ENCODE data around the gene PEX14.

Gene PEX14

DNA sequence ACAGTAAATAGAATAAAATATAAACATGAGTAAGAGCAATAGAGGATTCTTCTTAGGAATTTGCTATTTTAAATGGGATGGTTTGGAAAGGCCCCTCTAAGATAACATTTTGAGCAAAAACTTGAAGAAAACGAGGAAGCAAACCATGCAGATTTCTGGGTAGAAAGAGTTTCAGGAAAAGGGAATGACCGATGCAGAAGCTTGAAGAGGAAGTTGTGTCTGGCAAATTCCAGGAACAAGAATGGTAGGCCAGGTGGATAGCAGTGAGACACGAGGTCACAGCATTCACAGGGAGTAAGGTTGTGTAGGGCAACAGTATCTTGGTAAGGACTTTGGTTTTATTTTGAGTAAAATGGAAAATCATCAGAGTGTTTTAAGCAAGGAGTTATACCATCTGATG, 108.9 kb downstream of the PEX14 start:
- no peak for ATAC-seq
- TF ChIP-seq BACH2 (CRISPR knock-in tag; IDR thresholded peaks at IDR 0.05; ENCODE audit: borderline replicate concordance) (no peak), GLIS3 (CRISPR knock-in tag; IDR thresholded peaks at IDR 0.05) (no peak), TOX (CRISPR knock-in tag; IDR thresholded peaks at IDR 0.05; ENCODE audit: borderline replicate concordance) (no peak), ZC3H10 (CRISPR knock-in tag; IDR thresholded peaks at IDR 0.05) (no peak), ISL1 (CRISPR knock-in tag; IDR thresholded peaks at IDR 0.05) (no peak), RARB (CRISPR knock-in tag; IDR thresholded peaks at IDR 0.05) (no peak), OSR1 (CRISPR knock-in tag; IDR thresholded peaks at IDR 0.05) (no peak), ZFP3 (CRISPR knock-in tag; IDR thresholded peaks at IDR 0.05) (no peak), ZFP30 (CRISPR knock-in tag; IDR thresholded peaks at IDR 0.05) (no peak), CSDC2 (CRISPR knock-in tag; IDR thresholded peaks at IDR 0.05) (no peak), ZNF565 (CRISPR knock-in tag; conservative IDR thresholded peaks at IDR 0.05; ENCODE audit: low read depth) (no peak), ZNF70 (CRISPR knock-in tag; IDR thresholded peaks at IDR 0.05) (no peak), ARNTL (CRISPR knock-in tag; IDR thresholded peaks at IDR 0.05; ENCODE audit: borderline replicate concordance, low read depth) (no peak), PPARA (CRISPR knock-in tag; IDR thresholded peaks at IDR 0.05; ENCODE audit: borderline replicate concordance) (no peak), TCF4 (CRISPR knock-in tag; IDR thresholded peaks at IDR 0.05; ENCODE audit: borderline replicate concordance) (no peak)
- TF ChIP-seq, protein P1, sequence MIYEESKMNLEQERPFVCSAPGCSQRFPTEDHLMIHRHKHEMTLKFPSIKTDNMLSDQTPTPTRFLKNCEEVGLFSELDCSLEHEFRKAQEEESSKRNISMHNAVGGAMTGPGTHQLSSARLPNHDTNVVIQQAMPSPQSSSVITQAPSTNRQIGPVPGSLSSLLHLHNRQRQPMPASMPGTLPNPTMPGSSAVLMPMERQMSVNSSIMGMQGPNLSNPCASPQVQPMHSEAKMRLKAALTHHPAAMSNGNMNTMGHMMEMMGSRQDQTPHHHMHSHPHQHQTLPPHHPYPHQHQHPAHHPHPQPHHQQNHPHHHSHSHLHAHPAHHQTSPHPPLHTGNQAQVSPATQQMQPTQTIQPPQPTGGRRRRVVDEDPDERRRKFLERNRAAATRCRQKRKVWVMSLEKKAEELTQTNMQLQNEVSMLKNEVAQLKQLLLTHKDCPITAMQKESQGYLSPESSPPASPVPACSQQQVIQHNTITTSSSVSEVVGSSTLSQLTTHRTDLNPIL (CRISPR knock-in tag; IDR thresholded peaks at IDR 0.05; ENCODE audit: low read depth) = no peak
- TF ChIP-seq, protein P2, sequence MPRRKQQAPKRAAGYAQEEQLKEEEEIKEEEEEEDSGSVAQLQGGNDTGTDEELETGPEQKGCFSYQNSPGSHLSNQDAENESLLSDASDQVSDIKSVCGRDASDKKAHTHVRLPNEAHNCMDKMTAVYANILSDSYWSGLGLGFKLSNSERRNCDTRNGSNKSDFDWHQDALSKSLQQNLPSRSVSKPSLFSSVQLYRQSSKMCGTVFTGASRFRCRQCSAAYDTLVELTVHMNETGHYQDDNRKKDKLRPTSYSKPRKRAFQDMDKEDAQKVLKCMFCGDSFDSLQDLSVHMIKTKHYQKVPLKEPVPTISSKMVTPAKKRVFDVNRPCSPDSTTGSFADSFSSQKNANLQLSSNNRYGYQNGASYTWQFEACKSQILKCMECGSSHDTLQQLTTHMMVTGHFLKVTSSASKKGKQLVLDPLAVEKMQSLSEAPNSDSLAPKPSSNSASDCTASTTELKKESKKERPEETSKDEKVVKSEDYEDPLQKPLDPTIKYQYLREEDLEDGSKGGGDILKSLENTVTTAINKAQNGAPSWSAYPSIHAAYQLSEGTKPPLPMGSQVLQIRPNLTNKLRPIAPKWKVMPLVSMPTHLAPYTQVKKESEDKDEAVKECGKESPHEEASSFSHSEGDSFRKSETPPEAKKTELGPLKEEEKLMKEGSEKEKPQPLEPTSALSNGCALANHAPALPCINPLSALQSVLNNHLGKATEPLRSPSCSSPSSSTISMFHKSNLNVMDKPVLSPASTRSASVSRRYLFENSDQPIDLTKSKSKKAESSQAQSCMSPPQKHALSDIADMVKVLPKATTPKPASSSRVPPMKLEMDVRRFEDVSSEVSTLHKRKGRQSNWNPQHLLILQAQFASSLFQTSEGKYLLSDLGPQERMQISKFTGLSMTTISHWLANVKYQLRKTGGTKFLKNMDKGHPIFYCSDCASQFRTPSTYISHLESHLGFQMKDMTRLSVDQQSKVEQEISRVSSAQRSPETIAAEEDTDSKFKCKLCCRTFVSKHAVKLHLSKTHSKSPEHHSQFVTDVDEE (CRISPR knock-in tag; IDR thresholded peaks at IDR 0.05) = no peak
- TF ChIP-seq, protein P3, sequence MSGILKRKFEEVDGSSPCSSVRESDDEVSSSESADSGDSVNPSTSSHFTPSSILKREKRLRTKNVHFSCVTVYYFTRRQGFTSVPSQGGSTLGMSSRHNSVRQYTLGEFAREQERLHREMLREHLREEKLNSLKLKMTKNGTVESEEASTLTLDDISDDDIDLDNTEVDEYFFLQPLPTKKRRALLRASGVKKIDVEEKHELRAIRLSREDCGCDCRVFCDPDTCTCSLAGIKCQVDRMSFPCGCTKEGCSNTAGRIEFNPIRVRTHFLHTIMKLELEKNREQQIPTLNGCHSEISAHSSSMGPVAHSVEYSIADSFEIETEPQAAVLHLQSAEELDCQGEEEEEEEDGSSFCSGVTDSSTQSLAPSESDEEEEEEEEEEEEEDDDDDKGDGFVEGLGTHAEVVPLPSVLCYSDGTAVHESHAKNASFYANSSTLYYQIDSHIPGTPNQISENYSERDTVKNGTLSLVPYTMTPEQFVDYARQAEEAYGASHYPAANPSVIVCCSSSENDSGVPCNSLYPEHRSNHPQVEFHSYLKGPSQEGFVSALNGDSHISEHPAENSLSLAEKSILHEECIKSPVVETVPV (CRISPR knock-in tag; IDR thresholded peaks at IDR 0.05) = no peak
- TF ChIP-seq, protein P4, sequence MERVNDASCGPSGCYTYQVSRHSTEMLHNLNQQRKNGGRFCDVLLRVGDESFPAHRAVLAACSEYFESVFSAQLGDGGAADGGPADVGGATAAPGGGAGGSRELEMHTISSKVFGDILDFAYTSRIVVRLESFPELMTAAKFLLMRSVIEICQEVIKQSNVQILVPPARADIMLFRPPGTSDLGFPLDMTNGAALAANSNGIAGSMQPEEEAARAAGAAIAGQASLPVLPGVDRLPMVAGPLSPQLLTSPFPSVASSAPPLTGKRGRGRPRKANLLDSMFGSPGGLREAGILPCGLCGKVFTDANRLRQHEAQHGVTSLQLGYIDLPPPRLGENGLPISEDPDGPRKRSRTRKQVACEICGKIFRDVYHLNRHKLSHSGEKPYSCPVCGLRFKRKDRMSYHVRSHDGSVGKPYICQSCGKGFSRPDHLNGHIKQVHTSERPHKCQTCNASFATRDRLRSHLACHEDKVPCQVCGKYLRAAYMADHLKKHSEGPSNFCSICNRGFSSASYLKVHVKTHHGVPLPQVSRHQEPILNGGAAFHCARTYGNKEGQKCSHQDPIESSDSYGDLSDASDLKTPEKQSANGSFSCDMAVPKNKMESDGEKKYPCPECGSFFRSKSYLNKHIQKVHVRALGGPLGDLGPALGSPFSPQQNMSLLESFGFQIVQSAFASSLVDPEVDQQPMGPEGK (CRISPR knock-in tag; IDR thresholded peaks at IDR 0.05; ENCODE audit: borderline replicate concordance) = no peak

DNA sequence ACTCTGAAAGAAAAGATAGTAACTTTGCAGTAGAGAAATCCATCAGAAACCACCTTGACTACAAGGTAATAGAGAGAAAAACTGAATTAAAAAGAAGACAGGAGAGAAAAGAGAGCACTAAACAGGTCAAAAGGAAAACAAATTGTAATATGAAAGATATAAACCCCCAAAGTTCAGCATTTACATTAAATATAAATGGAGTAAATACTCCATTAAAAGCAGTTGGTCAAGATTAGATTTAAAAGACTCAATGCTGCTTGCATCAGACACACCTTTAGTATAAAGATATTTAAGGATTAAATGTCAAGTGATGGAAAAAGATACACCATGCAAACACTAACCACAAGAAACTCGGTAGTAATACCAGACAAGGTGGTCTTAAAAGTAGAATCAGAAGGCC, 110.5 kb downstream of the PEX14 start:
- TF ChIP-seq SNAI2 (CRISPR knock-in tag; IDR thresholded peaks at IDR 0.05) = no peak
- TF ChIP-seq, protein P5, sequence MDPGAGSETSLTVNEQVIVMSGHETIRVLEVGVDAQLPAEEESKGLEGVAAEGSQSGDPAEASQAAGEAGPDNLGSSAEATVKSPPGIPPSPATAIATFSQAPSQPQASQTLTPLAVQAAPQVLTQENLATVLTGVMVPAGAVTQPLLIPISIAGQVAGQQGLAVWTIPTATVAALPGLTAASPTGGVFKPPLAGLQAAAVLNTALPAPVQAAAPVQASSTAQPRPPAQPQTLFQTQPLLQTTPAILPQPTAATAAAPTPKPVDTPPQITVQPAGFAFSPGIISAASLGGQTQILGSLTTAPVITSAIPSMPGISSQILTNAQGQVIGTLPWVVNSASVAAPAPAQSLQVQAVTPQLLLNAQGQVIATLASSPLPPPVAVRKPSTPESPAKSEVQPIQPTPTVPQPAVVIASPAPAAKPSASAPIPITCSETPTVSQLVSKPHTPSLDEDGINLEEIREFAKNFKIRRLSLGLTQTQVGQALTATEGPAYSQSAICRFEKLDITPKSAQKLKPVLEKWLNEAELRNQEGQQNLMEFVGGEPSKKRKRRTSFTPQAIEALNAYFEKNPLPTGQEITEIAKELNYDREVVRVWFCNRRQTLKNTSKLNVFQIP (CRISPR knock-in tag; IDR thresholded peaks at IDR 0.05; ENCODE audit: borderline replicate concordance, low read depth) = no peak
- TF ChIP-seq GLIS3 (CRISPR knock-in tag; IDR thresholded peaks at IDR 0.05) = no peak
- TF ChIP-seq ESRRG (CRISPR knock-in tag; IDR thresholded peaks at IDR 0.05) = no peak
- TF ChIP-seq ARNTL (CRISPR knock-in tag; IDR thresholded peaks at IDR 0.05; ENCODE audit: borderline replicate concordance, low read depth) = no peak
- ATAC-seq = no peak

DNA sequence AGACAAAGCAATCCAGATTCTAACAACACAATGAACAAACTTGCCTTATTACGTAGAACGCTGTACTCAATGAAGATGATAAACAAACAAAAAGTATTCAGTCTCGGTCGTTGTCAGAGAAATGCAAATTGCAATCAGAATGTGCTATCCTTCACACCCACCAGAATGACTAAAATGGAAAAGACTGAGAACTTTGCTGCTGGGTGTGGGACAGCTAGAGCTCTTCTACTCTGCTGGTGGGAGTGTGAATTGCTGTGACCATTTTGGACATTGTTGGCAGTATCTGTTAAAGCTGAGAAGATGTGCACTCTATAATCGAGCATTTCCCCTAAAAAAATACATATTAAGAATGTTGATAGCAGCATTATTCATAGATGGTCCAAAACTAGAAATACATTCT, 111.4 kb downstream of the PEX14 start:
- TF ChIP-seq, protein P4 (CRISPR knock-in tag; IDR thresholded peaks at IDR 0.05; ENCODE audit: borderline replicate concordance) = no peak
- no peak for TF ChIP-seq ZFP30 (CRISPR knock-in tag; IDR thresholded peaks at IDR 0.05)
- no peak for TF ChIP-seq CSDC2 (CRISPR knock-in tag; IDR thresholded peaks at IDR 0.05)
- no peak for TF ChIP-seq TOX (CRISPR knock-in tag; IDR thresholded peaks at IDR 0.05; ENCODE audit: borderline replicate concordance)
- TF ChIP-seq ZFP3 (CRISPR knock-in tag; IDR thresholded peaks at IDR 0.05) = no peak
- TF ChIP-seq ZNF8 (CRISPR knock-in tag; IDR thresholded peaks at IDR 0.05) = no peak
- TF ChIP-seq, protein P3 (CRISPR knock-in tag; IDR thresholded peaks at IDR 0.05) = no peak
- no peak for TF ChIP-seq TCF4 (CRISPR knock-in tag; IDR thresholded peaks at IDR 0.05; ENCODE audit: borderline replicate concordance)
- no peak for TF ChIP-seq ZC3H10 (CRISPR knock-in tag; IDR thresholded peaks at IDR 0.05)
- TF ChIP-seq RARB (CRISPR knock-in tag; IDR thresholded peaks at IDR 0.05) = no peak
- no peak for TF ChIP-seq SNAI2 (CRISPR knock-in tag; IDR thresholded peaks at IDR 0.05)
- no peak for ATAC-seq

All from SK-N-SH treated with all-trans-retinoic acid at 6 μM for 48 hours (cell line).